Measurements from ENCODE around the gene TUBB4B. TPM values are rescaled to one million over a fixed set of nuclear protein-coding genes. Genes with fewer than 3 reads are reported as not detected.

TUBB4B gene
- total and polyA plus RNA-seq, 2 experiments from 2014 or later = 309 to 446 TPM

GRCh38 chr9:137280474-137281344 is 39.6 kb downstream of the TUBB4B start:
- Histone ChIP-seq H3K36me3 (replicated peaks; ENCODE audit: insufficient read depth, low read depth) (no peaks in the 10 kb centered on the region), H3K4me3 (no peak overlapping the region), H3K9me3 (ENCODE audit: low read depth) (no peaks in the 10 kb centered on the region), H3K4me2 (peak overlapping the region; percentile 93), H3K9me2 (replicated peaks; ENCODE audit: insufficient read depth) (no peaks in the 10 kb centered on the region), H3K27me3 (no peaks in the 10 kb centered on the region), H3K79me2 (no peaks in the 10 kb centered on the region), H3K27ac (no peak overlapping the region), H3K4me1 (ENCODE audit: insufficient read depth) (peaks cover 26% of the 10 kb centered on the region), H4K20me1 (ENCODE audit: insufficient read depth, poor library complexity, severe bottlenecking) (no peaks in the 10 kb centered on the region), H2AFZ (peak overlapping the region; percentile 74)
- 27% methylated on average over 28 of the region's 85 CpGs for whole genome bisulfite sequencing (ENCODE audit: low lambda C conversion rate, missing lambda C conversion rate)
- DNase-seq (ENCODE audit: low spot score) = peak; percentile 67
- peak; percentile 36 for TF ChIP-seq EZH2 (IDR thresholded peaks at IDR 0.05; ENCODE audit: borderline replicate concordance)
- TF ChIP-seq EZH2phosphoT487 (IDR thresholded peaks at IDR 0.05; ENCODE audit: low read depth, severe bottlenecking, unreplicated experiment) = no peak
- TF ChIP-seq CTCF (IDR thresholded peaks at IDR 0.05; ENCODE audit: poor library complexity) = peak; percentile 54

GRCh38 chr9:137281345-137282116 is 40.4 kb downstream of the TUBB4B start:
- Histone ChIP-seq H3K36me3 (replicated peaks; ENCODE audit: insufficient read depth, low read depth) (no peaks in the 10 kb centered on the region), H3K27me3 (no peaks in the 10 kb centered on the region), H3K4me1 (ENCODE audit: insufficient read depth) (peaks cover 18% of the 10 kb centered on the region), H3K4me3 (no peak overlapping the region), H3K4me2 (peak overlapping the region; percentile 93), H2AFZ (no peak overlapping the region), H3K9me2 (replicated peaks; ENCODE audit: insufficient read depth) (no peaks in the 10 kb centered on the region), H3K9me3 (ENCODE audit: low read depth) (no peaks in the 10 kb centered on the region), H3K79me2 (no peaks in the 10 kb centered on the region), H4K20me1 (ENCODE audit: insufficient read depth, poor library complexity, severe bottlenecking) (no peaks in the 10 kb centered on the region), H3K27ac (no peak overlapping the region)
- 32% methylated on average over 35 of the region's 39 CpGs for WGBS (ENCODE audit: low lambda C conversion rate, missing lambda C conversion rate)
- TF ChIP-seq CTCF (IDR thresholded peaks at IDR 0.05; ENCODE audit: poor library complexity) (no peak), EZH2phosphoT487 (IDR thresholded peaks at IDR 0.05; ENCODE audit: low read depth, severe bottlenecking, unreplicated experiment) (no peak), EZH2 (IDR thresholded peaks at IDR 0.05; ENCODE audit: borderline replicate concordance) (no peak)
- peak; percentile 32 for DNase-seq (ENCODE audit: low spot score)

GRCh38 chr9:137286975-137287383 is 45.9 kb downstream of the TUBB4B start:
- peak; percentile 61 for TF ChIP-seq CTCF (IDR thresholded peaks at IDR 0.05; ENCODE audit: poor library complexity)
- TF ChIP-seq EZH2 (IDR thresholded peaks at IDR 0.05; ENCODE audit: borderline replicate concordance) = no peak
- Histone ChIP-seq H3K9me3 (ENCODE audit: low read depth) (no peaks in the 10 kb centered on the region), H4K20me1 (ENCODE audit: insufficient read depth, poor library complexity, severe bottlenecking) (no peaks in the 10 kb centered on the region), H3K79me2 (no peaks in the 10 kb centered on the region), H3K27me3 (no peaks in the 10 kb centered on the region), H3K4me2 (no peak overlapping the region), H2AFZ (no peak overlapping the region), H3K27ac (no peak overlapping the region), H3K9me2 (replicated peaks; ENCODE audit: insufficient read depth) (no peaks in the 10 kb centered on the region), H3K4me3 (no peak overlapping the region), H3K4me1 (ENCODE audit: insufficient read depth) (no peaks in the 10 kb centered on the region), H3K36me3 (replicated peaks; ENCODE audit: insufficient read depth, low read depth) (no peaks in the 10 kb centered on the region)
- 56% methylated on average over 14 of the region's 14 CpGs for WGBS (ENCODE audit: low lambda C conversion rate, missing lambda C conversion rate)
- peak; percentile 82 for DNase-seq (ENCODE audit: low spot score)

All from hepatocyte (in vitro differentiated cells).